AG08395 (cell line): ENCODE data around the gene ZMYM2.

ENCODE experiments used
- DNase-seq: peaks from one replicate; pipeline ENCODE4 v3.0.0; 2012; ENCODE audit warnings: mixed read lengths, low spot score

ZMYM2 gene

DNA sequence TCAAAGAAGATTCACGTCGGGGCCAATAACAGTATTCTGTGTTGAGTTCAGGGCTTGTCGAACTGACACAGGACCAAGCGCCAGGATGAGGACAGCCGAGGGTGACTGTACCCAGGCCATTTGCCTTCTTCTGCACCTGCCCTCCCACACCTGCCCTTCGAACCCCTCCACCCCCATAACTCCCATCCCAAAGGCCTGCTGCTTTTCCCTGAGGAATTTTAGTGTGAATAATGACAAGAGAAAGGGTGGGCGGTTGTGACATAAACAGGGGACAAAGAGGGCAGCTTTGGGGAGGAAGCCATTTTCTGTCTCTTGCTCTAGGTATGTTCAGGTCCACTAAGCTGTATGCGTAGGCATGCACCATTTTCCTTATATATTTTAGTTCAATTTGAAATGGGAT is 176.2 kb downstream of the ZMYM2 start:
- DNase-seq, result no peak

DNA sequence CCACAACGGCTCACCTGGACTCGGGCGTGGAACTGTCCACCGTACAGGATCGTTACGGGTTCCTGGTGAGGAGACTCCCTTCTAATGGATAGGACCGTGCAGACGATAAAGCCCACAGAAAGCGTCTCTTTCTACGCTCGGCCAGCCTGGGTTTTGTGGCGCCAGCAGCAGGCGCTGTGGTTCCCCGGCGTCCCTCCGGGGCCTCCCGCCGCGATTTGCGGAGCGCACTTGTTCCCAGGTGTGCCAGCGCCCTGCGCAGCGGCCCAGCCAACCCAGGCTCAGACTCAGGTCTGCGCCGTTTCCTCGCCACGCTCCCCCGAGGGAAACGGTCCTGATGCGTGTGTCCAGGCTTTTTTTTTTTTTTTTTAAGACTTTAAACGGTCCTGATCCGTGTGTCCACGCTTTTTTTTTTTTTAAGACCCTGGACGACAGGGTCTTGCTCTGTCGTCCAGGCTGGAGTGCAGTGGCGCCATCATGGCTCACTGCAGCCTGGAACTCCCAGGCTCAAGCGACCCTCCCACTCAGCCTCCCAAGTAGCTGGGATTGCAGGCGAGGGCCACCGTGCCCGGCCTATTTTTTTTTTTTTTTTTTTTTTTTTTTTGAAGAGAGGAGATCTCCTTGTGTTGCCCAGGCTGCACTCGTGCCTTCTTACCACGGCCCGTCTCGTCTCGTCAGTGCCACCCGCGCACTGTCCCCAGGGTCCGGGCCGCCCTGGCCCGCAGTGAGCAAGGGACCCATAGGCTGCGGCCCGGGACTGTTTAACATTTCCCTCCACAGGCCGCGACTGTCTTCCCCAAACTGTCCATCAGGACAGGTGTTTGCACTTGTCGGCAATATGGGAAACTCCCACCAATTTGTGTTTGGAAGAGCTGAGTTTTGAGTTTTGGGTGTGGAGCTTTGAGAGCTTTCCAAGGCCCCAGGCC is 178.5 kb downstream of the ZMYM2 start:
- DNase-seq, result no peak

DNA sequence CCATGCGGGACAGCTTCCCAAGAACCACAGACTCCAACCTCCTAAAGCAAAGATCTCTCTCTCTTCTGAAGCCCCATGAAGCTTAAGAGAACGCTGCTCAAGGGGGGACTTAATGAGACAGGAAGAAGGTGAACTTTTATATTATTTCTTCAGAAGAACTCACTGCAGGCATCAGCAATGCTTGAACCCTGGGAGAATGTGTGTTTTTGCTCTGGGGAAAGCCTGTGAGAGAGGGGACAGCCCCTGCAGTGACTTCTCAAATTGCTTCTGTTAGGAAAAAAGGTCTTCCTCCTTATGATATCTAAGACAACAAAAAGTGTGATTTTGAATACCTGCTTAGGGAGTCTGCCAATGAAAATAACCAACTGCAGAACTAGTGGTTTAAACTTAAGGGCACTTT is 179.3 kb downstream of the ZMYM2 start:
- DNase-seq, result no peak

DNA sequence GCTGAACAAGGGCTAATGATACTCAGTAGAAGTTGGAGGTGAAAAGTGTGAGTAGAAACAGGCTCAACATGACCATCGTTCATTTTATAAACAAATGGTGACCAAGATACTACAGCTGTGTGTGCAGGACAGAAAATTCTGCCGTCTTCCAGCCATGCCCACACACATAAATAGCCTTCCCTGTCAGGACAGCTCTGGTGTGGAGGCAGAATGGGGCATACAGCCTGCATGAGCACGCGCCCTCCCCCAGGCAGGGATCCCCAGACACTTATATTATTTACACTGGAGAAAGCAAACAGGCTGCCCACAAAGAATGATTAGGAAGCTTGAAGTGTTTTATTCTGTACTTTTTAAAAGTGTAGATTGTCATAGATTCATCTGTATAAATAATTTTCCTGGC is 182.0 kb downstream of the ZMYM2 start:
- no peak for DNase-seq
